ENCODE results near the gene CD27.
"Not testable (repeated sequence)": the region's sequence is repeated elsewhere in the genome, so short reads cannot be mapped to it uniquely, and the experiment has no call there.

CD27 gene

DNA sequence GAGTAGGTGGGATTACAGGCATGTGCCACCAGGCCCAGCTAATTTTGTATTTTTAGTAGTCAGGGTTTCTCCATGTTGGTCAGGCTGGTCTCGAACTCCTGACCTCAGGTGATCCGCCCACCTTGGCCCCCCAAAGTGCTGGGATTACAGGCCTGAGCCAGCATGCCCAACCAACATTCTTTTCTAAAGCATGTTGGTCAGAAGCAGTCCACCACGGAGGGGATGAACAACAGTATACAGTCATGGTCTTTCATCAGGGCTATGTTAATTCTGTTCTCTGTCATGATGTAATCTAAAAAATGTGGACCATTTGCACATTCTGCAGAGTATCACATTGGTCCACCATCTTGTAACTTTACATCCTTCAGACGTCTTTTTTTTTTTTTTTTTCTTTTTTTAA is 44.7 kb downstream of the CD27 start:
- no peak for DNase-seq (ENCODE audit: low read depth)
- H3K4me3 ChIP-seq (ENCODE audit: low read depth, low read length), result no peak overlapping the region
- in situ Hi-C loops (cut with HindIII; ENCODE audit: low sequenced_read_pairs), result no loop called here
- TF ChIP-seq CTCF (IDR thresholded peaks at IDR 0.05; ENCODE audit: low read depth, low read length, missing control alignments), result no peak

GRCh38 chr12:6490673-6491072 is 45.9 kb downstream of the CD27 start:
- DNase-seq (ENCODE audit: low read depth); H3K4me3 ChIP-seq (ENCODE audit: low read depth, low read length); in situ Hi-C loops (cut with HindIII; ENCODE audit: low sequenced_read_pairs): not testable (repeated sequence)

- peak; percentile 85 for DNase-seq (ENCODE audit: low read depth)
- TF ChIP-seq CTCF (IDR thresholded peaks at IDR 0.05; ENCODE audit: low read depth, low read length, missing control alignments), result no peak
- in situ Hi-C loops (cut with HindIII; ENCODE audit: low sequenced_read_pairs), result no loop called here
- H3K4me3 ChIP-seq (ENCODE audit: low read depth, low read length), result peak within 1 kb of the TSS; percentile 70
Measured at GRCh38 chr12:6492838-6493496, 48.2 kb downstream of the CD27 start, which contains the start of gene MRPL51. Gene MRPL51 (minus strand): TSS chr12:6493262. CDS start chr12:6493136, 126 bp downstream.

- TF ChIP-seq CTCF (IDR thresholded peaks at IDR 0.05; ENCODE audit: low read depth, low read length, missing control alignments), result peak; percentile 17
- peak; percentile 89 for DNase-seq (ENCODE audit: low read depth)
- peak within 1 kb of the TSS; percentile 70 for H3K4me3 ChIP-seq (ENCODE audit: low read depth, low read length)
- in situ Hi-C loops (cut with HindIII; ENCODE audit: low sequenced_read_pairs), result no loop called here
Measured at GRCh38 chr12:6493497-6494257, 48.9 kb downstream of the CD27 start, which contains the start of gene NCAPD2. Gene NCAPD2 (plus strand): TSS chr12:6494102. CDS start chr12:6495099, 997 bp downstream.

DNA sequence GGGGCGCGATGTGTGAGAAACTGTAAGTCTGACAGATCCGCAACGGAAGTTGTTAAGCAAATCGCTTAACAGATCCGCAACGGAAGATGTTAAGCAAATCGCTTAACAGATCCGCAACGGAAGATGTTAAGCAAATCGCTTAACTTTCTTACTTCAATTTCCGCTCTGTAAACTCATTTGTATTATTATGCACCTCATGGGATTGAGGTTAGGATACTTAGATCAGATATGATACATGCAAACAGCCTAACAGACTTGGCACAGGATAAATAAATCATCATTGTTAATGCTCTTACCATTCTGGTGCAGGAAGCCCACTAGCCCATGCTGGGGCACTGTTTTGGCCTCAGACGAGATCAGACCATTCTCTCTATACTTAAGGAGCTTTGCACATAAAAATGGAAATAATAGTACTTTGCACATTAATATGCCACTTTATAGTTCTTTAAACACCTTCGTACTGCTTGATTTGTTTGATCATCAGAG is 49.5 kb downstream of the CD27 start:
- peak overlapping the region; percentile 70 for H3K4me3 ChIP-seq (ENCODE audit: low read depth, low read length)
- DNase-seq (ENCODE audit: low read depth), result no peak
- TF ChIP-seq CTCF (IDR thresholded peaks at IDR 0.05; ENCODE audit: low read depth, low read length, missing control alignments), result peak; percentile 26
- in situ Hi-C loops (cut with HindIII; ENCODE audit: low sequenced_read_pairs), result no loop called here

GRCh38 chr12:6494968-6495367 is 50.2 kb downstream of the CD27 start:
- in situ Hi-C loops (cut with HindIII; ENCODE audit: low sequenced_read_pairs), result no loop called here
- no peak for DNase-seq (ENCODE audit: low read depth)
- TF ChIP-seq CTCF (IDR thresholded peaks at IDR 0.05; ENCODE audit: low read depth, low read length, missing control alignments), result no peak
- H3K4me3 ChIP-seq (ENCODE audit: low read depth, low read length), result peak overlapping the region; percentile 70

- H3K4me3 ChIP-seq (ENCODE audit: low read depth, low read length); in situ Hi-C loops (cut with HindIII; ENCODE audit: low sequenced_read_pairs); DNase-seq (ENCODE audit: low read depth): not testable (repeated sequence)
Measured at GRCh38 chr12:6497291-6497690, 52.5 kb downstream of the CD27 start.
